ENCODE results near the gene RAB44.

Gene RAB44

GRCh38 chr6:36730424-36731380 lies 33.1 kb downstream of the RAB44 start:
- Mint-ChIP-seq H3K27me3 (ENCODE audit: low read depth) (no peaks in the 10 kb centered on the region), H3K27ac (peak overlapping the region; percentile 21), H3K4me3 (no peak overlapping the region), H3K4me1 (ENCODE audit: low read depth) (peaks cover 40% of the 10 kb centered on the region), H3K9me3 (no peaks in the 10 kb centered on the region), H3K36me3 (ENCODE audit: low read depth) (no peaks in the 10 kb centered on the region)
- no peak for DNase-seq (ENCODE audit: low spot score)

DNA sequence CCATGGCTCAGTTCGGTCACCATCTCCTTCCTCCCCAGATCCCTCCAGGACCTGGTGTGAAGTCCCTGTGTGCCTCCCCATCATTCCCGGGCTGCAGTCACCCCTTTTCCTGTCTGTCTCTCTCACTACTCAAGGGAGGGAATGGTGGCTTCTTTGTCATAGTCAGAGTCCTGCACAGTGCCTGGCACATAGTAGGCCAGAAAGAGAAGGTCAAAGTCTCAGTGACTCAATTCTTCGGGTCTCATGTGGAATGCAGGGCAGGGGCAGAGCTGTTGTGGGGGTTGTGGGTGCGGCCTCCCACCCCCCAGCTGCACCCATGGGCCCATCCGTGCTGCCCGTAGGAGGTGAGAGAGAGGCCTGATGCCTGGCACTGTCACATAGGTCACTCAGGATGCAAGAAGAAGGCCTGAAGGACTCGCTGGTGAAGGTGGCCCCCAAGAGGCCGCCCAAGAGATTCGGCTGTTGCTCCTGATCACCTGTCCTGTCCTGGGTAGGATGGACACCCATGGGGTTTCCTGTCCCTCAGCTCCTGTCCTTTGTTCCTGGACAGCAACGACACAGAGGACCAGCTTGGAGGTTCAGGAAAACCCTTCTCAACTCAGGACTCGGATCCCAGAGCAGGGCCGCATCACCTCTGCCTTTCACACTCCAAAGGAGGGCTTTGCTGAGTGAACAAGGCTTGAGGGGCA lies 34.1 kb downstream of the RAB44 start:
- H3K27ac Mint-ChIP-seq = no peak overlapping the region
- no peaks in the 10 kb centered on the region for H3K9me3 Mint-ChIP-seq
- H3K27me3 Mint-ChIP-seq (ENCODE audit: low read depth) = no peaks in the 10 kb centered on the region
- DNase-seq (ENCODE audit: low spot score) = no peak
- no peaks in the 10 kb centered on the region for H3K36me3 Mint-ChIP-seq (ENCODE audit: low read depth)
- H3K4me1 Mint-ChIP-seq (ENCODE audit: low read depth) = peaks cover 33% of the 10 kb centered on the region
- H3K4me3 Mint-ChIP-seq = no peak overlapping the region

- H3K9me3 Mint-ChIP-seq = no peaks in the 10 kb centered on the region
- peaks cover 18% of the 10 kb centered on the region for H3K4me1 Mint-ChIP-seq (ENCODE audit: low read depth)
- H3K36me3 Mint-ChIP-seq (ENCODE audit: low read depth) = no peaks in the 10 kb centered on the region
- no peak for DNase-seq (ENCODE audit: low spot score)
- no peak overlapping the region for H3K4me3 Mint-ChIP-seq
- H3K27me3 Mint-ChIP-seq (ENCODE audit: low read depth) = no peaks in the 10 kb centered on the region
- no peak overlapping the region for H3K27ac Mint-ChIP-seq
These were observed 35.7 kb downstream of the RAB44 start for GRCh38 chr6:36733300-36733699.

GRCh38 chr6:36734486-36735060 lies 36.9 kb downstream of the RAB44 start:
- Mint-ChIP-seq H3K9me3 (no peaks in the 10 kb centered on the region), H3K4me3 (peak overlapping the region; percentile 62)

DNA sequence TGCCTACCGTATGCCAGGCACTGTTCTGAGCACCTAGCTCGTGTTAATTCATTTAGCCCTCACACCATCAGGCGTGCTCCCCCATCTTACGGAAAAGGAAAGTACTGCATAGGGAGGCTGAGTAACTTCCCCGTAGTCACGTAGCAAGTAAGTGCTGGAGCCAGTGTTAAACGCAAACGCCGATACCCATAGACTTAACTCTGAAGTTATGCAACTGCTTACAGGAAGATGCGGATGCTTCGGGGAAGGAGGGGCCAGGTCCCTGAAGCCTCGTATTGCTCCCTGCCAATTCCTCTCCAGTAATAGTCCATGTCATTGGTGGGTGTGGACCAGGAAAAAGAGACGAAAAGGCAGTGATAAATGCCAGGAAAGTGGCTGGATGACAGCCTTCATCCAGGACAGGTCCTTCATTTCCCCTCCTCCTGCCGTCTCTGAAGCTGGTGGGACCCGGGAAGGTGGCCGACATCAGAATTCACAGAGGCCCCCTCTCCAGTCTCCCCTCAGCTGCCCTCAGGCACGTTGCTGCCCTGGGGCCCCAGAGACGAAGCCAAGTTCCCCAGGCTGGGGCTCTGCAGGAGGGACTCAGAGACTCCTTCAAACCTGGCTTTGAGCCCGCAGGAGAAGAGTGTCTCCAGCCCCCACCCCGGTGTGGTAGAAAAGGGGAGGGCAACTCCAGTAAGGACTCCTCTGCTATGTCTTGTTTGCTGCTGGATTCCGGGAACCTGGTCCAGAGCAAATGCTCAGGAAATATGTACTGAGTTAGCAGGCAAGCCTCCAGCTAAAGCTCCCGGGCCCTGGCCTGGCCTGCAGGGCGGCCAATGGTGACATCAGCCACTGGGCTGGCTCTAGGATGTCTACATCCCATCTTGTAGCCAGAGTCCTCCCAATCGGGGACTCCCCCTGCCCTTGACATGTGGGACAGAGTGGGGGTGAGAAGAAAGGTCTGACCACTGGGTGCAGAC lies 37.8 kb downstream of the RAB44 start:
- peak; percentile 28 for DNase-seq (ENCODE audit: low spot score)
- H3K27ac Mint-ChIP-seq = peak overlapping the region; percentile 70
- H3K4me3 Mint-ChIP-seq = peak overlapping the region; percentile 62
- H3K27me3 Mint-ChIP-seq (ENCODE audit: low read depth) = no peaks in the 10 kb centered on the region
- H3K4me1 Mint-ChIP-seq (ENCODE audit: low read depth) = peaks cover 19% of the 10 kb centered on the region
- H3K9me3 Mint-ChIP-seq = no peaks in the 10 kb centered on the region
- H3K36me3 Mint-ChIP-seq (ENCODE audit: low read depth) = no peaks in the 10 kb centered on the region

More at GRCh38 chr6:36734486-36735060, 36.9 kb downstream of the RAB44 start:
- H3K27ac Mint-ChIP-seq = peak overlapping the region; percentile 70
- DNase-seq (ENCODE audit: low spot score) = no peak
- H3K4me1 Mint-ChIP-seq (ENCODE audit: low read depth) = peaks cover 15% of the 10 kb centered on the region
- H3K36me3 Mint-ChIP-seq (ENCODE audit: low read depth) = no peaks in the 10 kb centered on the region
- H3K27me3 Mint-ChIP-seq (ENCODE audit: low read depth) = no peaks in the 10 kb centered on the region

- Mint-ChIP-seq H3K4me3 (no peak overlapping the region), H3K9me3 (no peaks in the 10 kb centered on the region), H3K27ac (no peak overlapping the region), H3K36me3 (ENCODE audit: low read depth) (no peaks in the 10 kb centered on the region), H3K27me3 (ENCODE audit: low read depth) (no peaks in the 10 kb centered on the region), H3K4me1 (ENCODE audit: low read depth) (peaks cover 19% of the 10 kb centered on the region)
- DNase-seq (ENCODE audit: low spot score) = no peak
These were observed 39.6 kb downstream of the RAB44 start for GRCh38 chr6:36737043-36737785.

GRCh38 chr6:36738108-36738507 lies 40.5 kb downstream of the RAB44 start:
- peaks cover 21% of the 10 kb centered on the region for H3K4me1 Mint-ChIP-seq (ENCODE audit: low read depth)
- H3K27ac Mint-ChIP-seq = no peak overlapping the region
- no peaks in the 10 kb centered on the region for H3K27me3 Mint-ChIP-seq (ENCODE audit: low read depth)
- H3K9me3 Mint-ChIP-seq = no peaks in the 10 kb centered on the region
- no peak overlapping the region for H3K4me3 Mint-ChIP-seq
- no peaks in the 10 kb centered on the region for H3K36me3 Mint-ChIP-seq (ENCODE audit: low read depth)
- DNase-seq (ENCODE audit: low spot score) = no peak

DNA sequence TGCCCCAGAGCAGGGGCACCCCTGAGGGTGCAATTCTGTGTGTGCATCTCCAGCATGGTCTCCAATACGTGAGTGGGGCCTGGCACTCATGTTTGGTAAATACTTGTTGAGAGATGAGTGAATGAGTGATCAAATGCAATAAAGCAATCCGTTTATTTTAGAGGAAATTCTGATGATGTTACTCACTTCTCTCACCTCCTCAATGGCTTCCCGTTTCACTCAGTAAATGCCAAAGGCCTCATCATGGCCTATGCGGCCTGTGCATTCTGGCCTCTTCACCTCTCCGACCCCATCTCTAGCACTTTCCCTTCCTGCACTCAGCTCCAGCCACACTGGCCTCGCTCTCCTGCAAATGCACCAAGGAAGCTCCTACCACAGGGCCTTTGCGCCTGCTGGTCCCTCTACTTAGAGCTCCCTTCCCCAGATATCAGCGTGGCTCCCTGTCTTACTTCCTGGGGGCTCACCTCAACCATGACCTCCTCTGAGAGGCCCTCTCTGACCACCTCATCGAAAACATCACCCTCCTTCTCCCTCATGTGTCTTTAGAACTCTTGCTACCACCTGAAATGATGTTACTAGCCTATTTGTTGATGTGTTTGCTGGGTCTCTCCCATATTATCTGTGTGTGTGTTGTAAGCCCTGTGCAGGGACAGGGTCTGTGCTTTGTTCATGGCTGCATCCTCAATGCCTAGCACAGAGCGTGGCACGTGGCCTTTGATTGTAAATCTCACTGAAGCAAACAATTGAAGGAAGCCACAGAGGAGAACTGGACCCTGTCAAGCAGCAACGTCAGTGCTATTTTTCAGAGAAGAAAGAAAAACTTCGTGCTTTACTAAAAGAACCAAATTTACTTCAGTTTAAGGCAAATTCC lies 42.6 kb downstream of the RAB44 start:
- H3K27ac Mint-ChIP-seq = peak overlapping the region; percentile 60
- DNase-seq (ENCODE audit: low spot score) = no peak
- H3K4me1 Mint-ChIP-seq (ENCODE audit: low read depth) = peaks cover 23% of the 10 kb centered on the region
- H3K27me3 Mint-ChIP-seq (ENCODE audit: low read depth) = no peaks in the 10 kb centered on the region
- H3K36me3 Mint-ChIP-seq (ENCODE audit: low read depth) = no peaks in the 10 kb centered on the region
- H3K4me3 Mint-ChIP-seq = no peak overlapping the region
- no peaks in the 10 kb centered on the region for H3K9me3 Mint-ChIP-seq

DNA sequence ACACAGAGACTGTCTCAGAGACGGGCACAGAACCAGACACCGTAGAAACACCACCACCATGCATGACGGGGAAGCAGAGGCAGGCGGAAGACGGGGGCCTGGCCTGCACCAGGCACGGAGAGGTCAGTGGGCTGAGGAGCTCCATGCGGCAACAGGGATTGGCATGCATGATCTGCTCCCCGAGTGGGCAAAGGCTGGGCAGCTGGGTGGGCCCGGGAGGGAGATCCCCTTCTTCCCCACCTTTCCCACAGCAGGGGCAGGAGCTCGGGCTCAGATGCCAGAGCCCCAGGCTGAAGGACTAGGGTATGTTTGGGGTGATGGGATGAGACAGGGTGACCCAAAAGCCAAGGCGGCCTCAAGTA lies 43.2 kb downstream of the RAB44 start:
- no peaks in the 10 kb centered on the region for H3K9me3 Mint-ChIP-seq
- no peaks in the 10 kb centered on the region for H3K27me3 Mint-ChIP-seq (ENCODE audit: low read depth)
- H3K27ac Mint-ChIP-seq = peak overlapping the region; percentile 60
- H3K4me1 Mint-ChIP-seq (ENCODE audit: low read depth) = peaks cover 20% of the 10 kb centered on the region
- no peak for DNase-seq (ENCODE audit: low spot score)
- no peaks in the 10 kb centered on the region for H3K36me3 Mint-ChIP-seq (ENCODE audit: low read depth)
- H3K4me3 Mint-ChIP-seq = no peak overlapping the region

- H3K4me3 Mint-ChIP-seq = no peak overlapping the region
- peaks cover 23% of the 10 kb centered on the region for H3K4me1 Mint-ChIP-seq (ENCODE audit: low read depth)
- H3K27me3 Mint-ChIP-seq (ENCODE audit: low read depth) = peaks cover 3% of the 10 kb centered on the region
- H3K27ac Mint-ChIP-seq = no peak overlapping the region
- no peak for DNase-seq (ENCODE audit: low spot score)
- H3K36me3 Mint-ChIP-seq (ENCODE audit: low read depth) = no peaks in the 10 kb centered on the region
- no peaks in the 10 kb centered on the region for H3K9me3 Mint-ChIP-seq
These were observed 44.5 kb downstream of the RAB44 start for GRCh38 chr6:36742146-36742545.

- Mint-ChIP-seq H3K4me3 (no peak overlapping the region), H3K27ac (peak overlapping the region; percentile 32), H3K27me3 (ENCODE audit: low read depth) (peaks cover 3% of the 10 kb centered on the region), H3K36me3 (ENCODE audit: low read depth) (no peaks in the 10 kb centered on the region), H3K4me1 (ENCODE audit: low read depth) (peaks cover 23% of the 10 kb centered on the region), H3K9me3 (no peaks in the 10 kb centered on the region)
- DNase-seq (ENCODE audit: low spot score) = no peak
These were observed 45.4 kb downstream of the RAB44 start for GRCh38 chr6:36743032-36743431.

Measured in T-helper 2 cell treated with Interferon-gamma antibody and Interleukin-4, amounts not matched to agents 5 μg/mL and 100 μg/mL, for 36 hours (primary cell).